T-helper 22 cell (primary cell): ENCODE measurements around the gene SLC38A1.

ENCODE experiments used
- DNase-seq: peaks from one replicate; pipeline ENCODE4 v3.0.0-alpha.2; 2020; ENCODE audit warnings: low read depth

Gene SLC38A1

GRCh38 chr12:46133751-46134150, 135.1 kb downstream of the SLC38A1 start:
- DNase-seq = no peak
